Measurements from ENCODE around the gene NCOA1. TPM values are rescaled to one million over a fixed set of nuclear protein-coding genes. Genes with fewer than 3 reads are reported as not detected.
"Not testable (repeated sequence)": the region's sequence is repeated elsewhere in the genome, so short reads cannot be mapped to it uniquely, and the experiment has no call there.

The NCOA1 gene
- total RNA-seq, 1 experiment from 2014 or later = 4.1 TPM

GRCh38 chr2:24579053-24579803, 88.2 kb downstream of the NCOA1 start:
- H3K9ac ChIP-seq (ENCODE audit: low read length) = no peak overlapping the region
- H3K27ac ChIP-seq (ENCODE audit: low read length) = no peak overlapping the region
- no peaks in the 10 kb centered on the region for H3K36me3 ChIP-seq (ENCODE audit: insufficient read depth, low read length)
- H3K4me1 ChIP-seq (ENCODE audit: low read length) = peaks cover 53% of the 10 kb centered on the region
- H3K4me2 ChIP-seq (ENCODE audit: low read depth, low read length, poor library complexity, severe bottlenecking) = peak overlapping the region; percentile 89
- H3K9me3 ChIP-seq (ENCODE audit: low read length) = no peaks in the 10 kb centered on the region
- no peaks in the 10 kb centered on the region for H3K9me2 ChIP-seq (replicated peaks; ENCODE audit: insufficient read depth, low read length)
- H4K20me1 ChIP-seq (ENCODE audit: insufficient read depth, low read depth, low read length) = no peaks in the 10 kb centered on the region
- no peak for DNase-seq
- no peaks in the 10 kb centered on the region for H3K27me3 ChIP-seq (ENCODE audit: low read length)
- H2AFZ ChIP-seq (ENCODE audit: low read length) = no peak overlapping the region
- no peaks in the 10 kb centered on the region for H3K79me2 ChIP-seq (ENCODE audit: low read length)
- H3K4me3 ChIP-seq (ENCODE audit: low read length) = peak overlapping the region; percentile 60; the same call in 1 of the 2 replicates

GRCh38 chr2:24580561-24580960, 89.5 kb downstream of the NCOA1 start:
- no peaks in the 10 kb centered on the region for H3K79me2 ChIP-seq (ENCODE audit: low read length)
- no peaks in the 10 kb centered on the region for H3K36me3 ChIP-seq (ENCODE audit: insufficient read depth, low read length)
- no peaks in the 10 kb centered on the region for H3K9me2 ChIP-seq (replicated peaks; ENCODE audit: insufficient read depth, low read length)
- H4K20me1 ChIP-seq (ENCODE audit: insufficient read depth, low read depth, low read length) = no peaks in the 10 kb centered on the region
- peaks cover 53% of the 10 kb centered on the region for H3K4me1 ChIP-seq (ENCODE audit: low read length)
- H3K4me3 ChIP-seq (ENCODE audit: low read length) = no peak overlapping the region
- no peak overlapping the region for H3K4me2 ChIP-seq (ENCODE audit: low read depth, low read length, poor library complexity, severe bottlenecking)
- no peak overlapping the region for H3K27ac ChIP-seq (ENCODE audit: low read length)
- no peaks in the 10 kb centered on the region for H3K27me3 ChIP-seq (ENCODE audit: low read length)
- no peak overlapping the region for H2AFZ ChIP-seq (ENCODE audit: low read length)
- no peaks in the 10 kb centered on the region for H3K9me3 ChIP-seq (ENCODE audit: low read length)
- no peak for DNase-seq
- no peak overlapping the region for H3K9ac ChIP-seq (ENCODE audit: low read length)

GRCh38 chr2:24581971-24582370, 90.9 kb downstream of the NCOA1 start:
- H3K27ac ChIP-seq (ENCODE audit: low read length); H2AFZ ChIP-seq (ENCODE audit: low read length); H4K20me1 ChIP-seq (ENCODE audit: insufficient read depth, low read depth, low read length); H3K9me3 ChIP-seq (ENCODE audit: low read length); H3K36me3 ChIP-seq (ENCODE audit: insufficient read depth, low read length); H3K4me2 ChIP-seq (ENCODE audit: low read depth, low read length, poor library complexity, severe bottlenecking); H3K27me3 ChIP-seq (ENCODE audit: low read length); DNase-seq; H3K79me2 ChIP-seq (ENCODE audit: low read length); H3K4me3 ChIP-seq (ENCODE audit: low read length); H3K9me2 ChIP-seq (replicated peaks; ENCODE audit: insufficient read depth, low read length); H3K9ac ChIP-seq (ENCODE audit: low read length): not testable (repeated sequence)
- H3K4me1 ChIP-seq (ENCODE audit: low read length) = peaks cover 44% of the 10 kb centered on the region

GRCh38 chr2:24586955-24587354, 95.9 kb downstream of the NCOA1 start:
- Histone ChIP-seq H3K4me1 (ENCODE audit: low read length) (no peaks in the 10 kb centered on the region; the same call in 1 of the 2 replicates), H3K27me3 (ENCODE audit: low read length) (no peaks in the 10 kb centered on the region), H3K4me3 (ENCODE audit: low read length) (no peak overlapping the region), H3K9me3 (ENCODE audit: low read length) (no peaks in the 10 kb centered on the region), H3K9me2 (replicated peaks; ENCODE audit: insufficient read depth, low read length) (no peaks in the 10 kb centered on the region), H3K36me3 (ENCODE audit: insufficient read depth, low read length) (no peaks in the 10 kb centered on the region), H4K20me1 (ENCODE audit: insufficient read depth, low read depth, low read length) (no peaks in the 10 kb centered on the region), H3K79me2 (ENCODE audit: low read length) (no peaks in the 10 kb centered on the region), H3K27ac (ENCODE audit: low read length) (no peak overlapping the region), H3K4me2 (ENCODE audit: low read depth, low read length, poor library complexity, severe bottlenecking) (no peak overlapping the region), H3K9ac (ENCODE audit: low read length) (no peak overlapping the region), H2AFZ (ENCODE audit: low read length) (no peak overlapping the region)
- no peak for DNase-seq

GRCh38 chr2:24588294-24588693, 97.2 kb downstream of the NCOA1 start:
- Histone ChIP-seq H3K9ac (ENCODE audit: low read length) (no peak overlapping the region), H3K4me2 (ENCODE audit: low read depth, low read length, poor library complexity, severe bottlenecking) (no peak overlapping the region), H3K4me1 (ENCODE audit: low read length) (no peaks in the 10 kb centered on the region), H3K4me3 (ENCODE audit: low read length) (no peak overlapping the region), H3K79me2 (ENCODE audit: low read length) (no peaks in the 10 kb centered on the region), H3K36me3 (ENCODE audit: insufficient read depth, low read length) (no peaks in the 10 kb centered on the region), H3K27me3 (ENCODE audit: low read length) (no peaks in the 10 kb centered on the region), H4K20me1 (ENCODE audit: insufficient read depth, low read depth, low read length) (no peaks in the 10 kb centered on the region), H3K27ac (ENCODE audit: low read length) (no peak overlapping the region), H3K9me2 (replicated peaks; ENCODE audit: insufficient read depth, low read length) (no peaks in the 10 kb centered on the region), H2AFZ (ENCODE audit: low read length) (no peak overlapping the region), H3K9me3 (ENCODE audit: low read length) (no peaks in the 10 kb centered on the region)
- DNase-seq = no peak

- no peak for DNase-seq
- Histone ChIP-seq H3K36me3 (ENCODE audit: insufficient read depth, low read length) (no peaks in the 10 kb centered on the region), H4K20me1 (ENCODE audit: insufficient read depth, low read depth, low read length) (no peaks in the 10 kb centered on the region), H3K27me3 (ENCODE audit: low read length) (no peaks in the 10 kb centered on the region), H3K4me3 (ENCODE audit: low read length) (no peak overlapping the region), H3K9me2 (replicated peaks; ENCODE audit: insufficient read depth, low read length) (no peaks in the 10 kb centered on the region), H3K4me2 (ENCODE audit: low read depth, low read length, poor library complexity, severe bottlenecking) (no peak overlapping the region), H2AFZ (ENCODE audit: low read length) (no peak overlapping the region), H3K9me3 (ENCODE audit: low read length) (no peaks in the 10 kb centered on the region), H3K79me2 (ENCODE audit: low read length) (no peaks in the 10 kb centered on the region), H3K9ac (ENCODE audit: low read length) (no peak overlapping the region), H3K4me1 (ENCODE audit: low read length) (no peaks in the 10 kb centered on the region), H3K27ac (ENCODE audit: low read length) (no peak overlapping the region)
These were observed 101.5 kb downstream of the NCOA1 start for GRCh38 chr2:24592441-24593100.

GRCh38 chr2:24594283-24594682, 103.2 kb downstream of the NCOA1 start:
- Histone ChIP-seq H3K27me3 (ENCODE audit: low read length) (no peaks in the 10 kb centered on the region), H3K9me2 (replicated peaks; ENCODE audit: insufficient read depth, low read length) (no peaks in the 10 kb centered on the region), H3K27ac (ENCODE audit: low read length) (no peak overlapping the region), H3K9me3 (ENCODE audit: low read length) (no peaks in the 10 kb centered on the region), H3K9ac (ENCODE audit: low read length) (no peak overlapping the region), H2AFZ (ENCODE audit: low read length) (no peak overlapping the region), H3K4me2 (ENCODE audit: low read depth, low read length, poor library complexity, severe bottlenecking) (no peak overlapping the region), H4K20me1 (ENCODE audit: insufficient read depth, low read depth, low read length) (no peaks in the 10 kb centered on the region), H3K4me1 (ENCODE audit: low read length) (no peaks in the 10 kb centered on the region), H3K79me2 (ENCODE audit: low read length) (no peaks in the 10 kb centered on the region), H3K4me3 (ENCODE audit: low read length) (no peak overlapping the region), H3K36me3 (ENCODE audit: insufficient read depth, low read length) (no peaks in the 10 kb centered on the region)
- no peak for DNase-seq

GRCh38 chr2:24597181-24597870, 106.3 kb downstream of the NCOA1 start:
- Histone ChIP-seq H3K9me2 (replicated peaks; ENCODE audit: insufficient read depth, low read length) (no peaks in the 10 kb centered on the region), H3K79me2 (ENCODE audit: low read length) (no peaks in the 10 kb centered on the region), H2AFZ (ENCODE audit: low read length) (no peak overlapping the region), H3K27me3 (ENCODE audit: low read length) (no peaks in the 10 kb centered on the region), H3K36me3 (ENCODE audit: insufficient read depth, low read length) (no peaks in the 10 kb centered on the region), H3K9me3 (ENCODE audit: low read length) (no peaks in the 10 kb centered on the region), H3K4me3 (ENCODE audit: low read length) (no peak overlapping the region), H3K27ac (ENCODE audit: low read length) (no peak overlapping the region), H3K9ac (ENCODE audit: low read length) (no peak overlapping the region), H4K20me1 (ENCODE audit: insufficient read depth, low read depth, low read length) (no peaks in the 10 kb centered on the region), H3K4me1 (ENCODE audit: low read length) (no peaks in the 10 kb centered on the region), H3K4me2 (ENCODE audit: low read depth, low read length, poor library complexity, severe bottlenecking) (no peak overlapping the region)
- DNase-seq = no peak

All from Karpas-422 (cell line).